BLaER1 treated with 17β-estradiol and CSF1 and Interleukin-3, amounts not matched to agents 10 nM and 100 nM (cell line): Measurements from ENCODE around the gene MAP4K1.
"Not testable (repeated sequence)": the region's sequence is repeated elsewhere in the genome, so short reads cannot be mapped to it uniquely, and the experiment has no call there.

Experiments
- H3K27ac ChIP-seq, 11 experiments: shearing (Covaris generic); formaldehyde crosslinking; 2 replicates each; pipeline ENCODE4 v1.8.1; 2022
- H3K27me3 ChIP-seq, 11 experiments: shearing (Covaris generic); formaldehyde crosslinking; 2 replicates each; pipeline ENCODE4 v1.8.1; 2022
- H3K36me3 ChIP-seq, 11 experiments: shearing (Covaris generic); formaldehyde crosslinking; 2 replicates each; pipeline ENCODE4 v1.8.1; 2022
- H3K4me1 ChIP-seq, 10 experiments: shearing (Covaris generic); formaldehyde crosslinking; 2 replicates each; pipeline ENCODE4 v1.8.1; 2022
- H3K4me2 ChIP-seq, 11 experiments: shearing (Covaris generic); formaldehyde crosslinking; 2 replicates each; pipeline ENCODE4 v1.8.1; 2022
- H3K4me3 ChIP-seq, 10 experiments: shearing (Covaris generic); formaldehyde crosslinking; 2 replicates each; pipeline ENCODE4 v1.8.1; 2022
- H3K9ac ChIP-seq, 11 experiments: shearing (Covaris generic); formaldehyde crosslinking; 2 replicates each; pipeline ENCODE4 v1.8.1; 2022
- H3K9me3 ChIP-seq, 11 experiments: shearing (Covaris generic); formaldehyde crosslinking; replicated peaks in 1 of 11; 2 replicates each; pipeline ENCODE4 v1.8.1; 2022
- H4K20me1 ChIP-seq, 11 experiments: shearing (Covaris generic); formaldehyde crosslinking; 2 replicates each; pipeline ENCODE4 v1.8.1; 2022
- Cebpa-rat ChIP-seq, 11 experiments: shearing (Covaris generic); IDR thresholded peaks; 2 replicates each; pipeline ENCODE4 v1.8.1; 2022

Gene MAP4K1

GRCh38 chr19:38563475-38563874, 54.3 kb downstream of the MAP4K1 start:
- no peak overlapping the region for H3K27ac ChIP-seq
- no peaks in the 10 kb centered on the region; a peak in 1 of 22 replicates for H3K9me3 ChIP-seq
- H3K9ac ChIP-seq, result no peak overlapping the region
- H3K36me3 ChIP-seq, result no peaks in the 10 kb centered on the region
- no peak overlapping the region for H3K4me2 ChIP-seq
- peaks cover 22 to 52% (median 45%) of the 10 kb centered on the region in 11 experiments for H3K27me3 ChIP-seq
- no peak overlapping the region for H3K4me3 ChIP-seq
- H4K20me1 ChIP-seq, result no peaks in the 10 kb centered on the region
- peaks cover 0 to 10% (median 0%) of the 10 kb centered on the region in 10 experiments; a peak in 6 of 20 replicates for H3K4me1 ChIP-seq
- no peak for TF ChIP-seq Cebpa-rat (IDR thresholded peaks at IDR 0.05)

GRCh38 chr19:38562096-38562495, 55.7 kb downstream of the MAP4K1 start:
- no peak overlapping the region for H3K4me2 ChIP-seq
- H3K36me3 ChIP-seq, result no peaks in the 10 kb centered on the region
- TF ChIP-seq Cebpa-rat (IDR thresholded peaks at IDR 0.05), result no peak
- peaks cover 0 to 16% (median 5%) of the 10 kb centered on the region in 10 experiments; a peak in 9 of 20 replicates for H3K4me1 ChIP-seq
- H3K9me3 ChIP-seq, result no peaks in the 10 kb centered on the region; a peak in 1 of 22 replicates
- peaks cover 22 to 41% (median 37%) of the 10 kb centered on the region in 11 experiments for H3K27me3 ChIP-seq
- H3K27ac ChIP-seq, result no peak overlapping the region
- H3K9ac ChIP-seq, result no peak overlapping the region
- no peak overlapping the region for H3K4me3 ChIP-seq
- H4K20me1 ChIP-seq, result no peaks in the 10 kb centered on the region

GRCh38 chr19:38561658-38562057, 56.1 kb downstream of the MAP4K1 start:
- H3K4me3 ChIP-seq, result no peak overlapping the region
- no peak overlapping the region for H3K27ac ChIP-seq
- H3K36me3 ChIP-seq, result no peaks in the 10 kb centered on the region
- peaks cover 22 to 36% (median 33%) of the 10 kb centered on the region in 11 experiments for H3K27me3 ChIP-seq
- H3K9ac ChIP-seq, result no peak overlapping the region
- TF ChIP-seq Cebpa-rat (IDR thresholded peaks at IDR 0.05), result no peak
- H4K20me1 ChIP-seq, result no peaks in the 10 kb centered on the region
- peaks cover 0 to 20% (median 7%) of the 10 kb centered on the region in 10 experiments; a peak in 9 of 20 replicates for H3K4me1 ChIP-seq
- H3K9me3 ChIP-seq, result no peaks in the 10 kb centered on the region; a peak in 1 of 22 replicates
- H3K4me2 ChIP-seq, result no peak overlapping the region

GRCh38 chr19:38561053-38561606, 56.6 kb downstream of the MAP4K1 start:
- H3K36me3 ChIP-seq, result no peaks in the 10 kb centered on the region
- no peak for TF ChIP-seq Cebpa-rat (IDR thresholded peaks at IDR 0.05)

GRCh38 chr19:38559428-38560401, 58.0 kb downstream of the MAP4K1 start:
- Histone ChIP-seq H3K27me3 (peaks cover 8 to 17% (median 13%) of the 10 kb centered on the region in 11 experiments), H3K4me2 (no peak overlapping the region), H3K9ac (no peak overlapping the region), H3K9me3 (no peaks in the 10 kb centered on the region; a peak in 1 of 22 replicates), H3K27ac (no peak overlapping the region), H3K4me3 (no peak overlapping the region), H3K36me3 (no peaks in the 10 kb centered on the region), H4K20me1 (no peaks in the 10 kb centered on the region), H3K4me1 (peaks cover 4 to 18% (median 8%) of the 10 kb centered on the region in 10 experiments; a peak in 12 of 20 replicates)
- TF ChIP-seq Cebpa-rat (IDR thresholded peaks at IDR 0.05), result no peak

More at GRCh38 chr19:38561053-38561606, 56.6 kb downstream of the MAP4K1 start:
- Histone ChIP-seq H3K4me1 (peaks cover 0 to 22% (median 7%) of the 10 kb centered on the region in 10 experiments; a peak in 9 of 20 replicates), H4K20me1 (no peaks in the 10 kb centered on the region), H3K9me3 (no peaks in the 10 kb centered on the region; a peak in 1 of 22 replicates), H3K4me2 (no peak overlapping the region), H3K4me3 (no peak overlapping the region), H3K9ac (no peak overlapping the region), H3K27ac (no peak overlapping the region), H3K27me3 (peaks cover 22 to 31% (median 27%) of the 10 kb centered on the region in 11 experiments)

- H4K20me1 ChIP-seq, H3K27ac ChIP-seq, H3K27me3 ChIP-seq, H3K36me3 ChIP-seq, H3K4me3 ChIP-seq, H3K4me2 ChIP-seq, H3K9ac ChIP-seq, H3K9me3 ChIP-seq: not testable (repeated sequence)
- H3K4me1 ChIP-seq, result peaks cover 4 to 21% (median 11%) of the 10 kb centered on the region in 10 experiments; a peak in 12 of 20 replicates
Observed at GRCh38 chr19:38558933-38559332, 58.8 kb downstream of the MAP4K1 start.

GRCh38 chr19:38557205-38557799, 60.5 kb downstream of the MAP4K1 start:
- Histone ChIP-seq H3K4me2 (peak overlapping the region in 4 of 11 experiments; percentile 2 to 24 (median 8); a peak in 3 of 22 replicates), H3K27me3 (no peaks in the 10 kb centered on the region), H3K4me1 (peaks cover 4 to 21% (median 11%) of the 10 kb centered on the region in 10 experiments; a peak in 11 of 20 replicates), H3K9ac (no peak overlapping the region), H3K36me3 (no peaks in the 10 kb centered on the region), H3K27ac (no peak overlapping the region), H4K20me1 (no peaks in the 10 kb centered on the region), H3K4me3 (no peak overlapping the region), H3K9me3 (no peaks in the 10 kb centered on the region; a peak in 1 of 22 replicates)
- no peak for TF ChIP-seq Cebpa-rat (IDR thresholded peaks at IDR 0.05)

- H3K27ac ChIP-seq, result no peak overlapping the region
- TF ChIP-seq Cebpa-rat (IDR thresholded peaks at IDR 0.05), result no peak
Observed at GRCh38 chr19:38556521-38557174, 61.1 kb downstream of the MAP4K1 start.

More at GRCh38 chr19:38556521-38557174, 61.1 kb downstream of the MAP4K1 start:
- Histone ChIP-seq H3K27me3 (no peaks in the 10 kb centered on the region), H3K4me1 (peaks cover 4 to 21% (median 11%) of the 10 kb centered on the region in 10 experiments; a peak in 11 of 20 replicates), H3K4me3 (no peak overlapping the region), H3K36me3 (no peaks in the 10 kb centered on the region), H4K20me1 (no peaks in the 10 kb centered on the region), H3K4me2 (peak overlapping the region in 2 of 11 experiments; percentile 2 to 24; a peak in 2 of 22 replicates), H3K9ac (no peak overlapping the region), H3K9me3 (no peaks in the 10 kb centered on the region; a peak in 1 of 22 replicates)
